ENCODE measurements around the gene CNTN2.

GRCh38 chr1:205026181-205026580 lies 16.8 kb upstream of the CNTN2 start:
- TF ChIP-seq CTCF (IDR thresholded peaks at IDR 0.05) (no peak), POLR2A (IDR thresholded peaks at IDR 0.05) (no peak)
